Psoas muscle (tissue), 8 donors: Measurements from ENCODE around the gene NFRKB. TPM values are rescaled to one million over a fixed set of nuclear protein-coding genes. Genes with fewer than 3 reads are reported as not detected.

Experiments
- ATAC-seq, 4 donors: fragments of 200-7000 bp; cut with Tn5 transposase; one replicate each; pipeline ENCODE4 v1.9.1; 2020; ENCODE audit warnings: moderate library complexity in 3 of 4, mild to moderate bottlenecking in 2 of 4
- DNase-seq, 2 donors: peaks; one replicate each; pipeline ENCODE4 v3.0.0-alpha.2; 2020
- H3K27ac ChIP-seq: fragments of 200-600 bp; one replicate; pipeline ENCODE4 v1.8.0; 2022
- H3K27me3 ChIP-seq, 3 donors: fragments of 200-600 bp in 1 of 3; one replicate each; pipeline versions ENCODE4 v1.6.1 to v1.8.0; 2013 to 2022; ENCODE audit warnings: low read length in 2 of 3, mild to moderate bottlenecking in 2 of 3, moderate library complexity in 1 of 3; ENCODE audit not compliant: insufficient read depth in 3 of 3
- H3K36me3 ChIP-seq, 2 donors: fragments of 200-600 bp in 1 of 2; one replicate each; pipeline versions ENCODE4 v1.6.1 to v1.8.0; 2013 to 2022; ENCODE audit warnings: low read depth in 1 of 2, mild to moderate bottlenecking in 1 of 2, moderate library complexity in 1 of 2; ENCODE audit not compliant: insufficient read depth in 1 of 2
- H3K4me1 ChIP-seq: fragments of 200-600 bp; one replicate; pipeline ENCODE4 v1.8.0; 2022
- H3K4me3 ChIP-seq: fragments of 200-600 bp; one replicate; pipeline ENCODE4 v1.8.0; 2022; ENCODE audit warnings: mild to moderate bottlenecking
- H3K9me3 ChIP-seq: fragments of 200-600 bp; one replicate; pipeline ENCODE4 v1.8.0; 2022
- CTCF ChIP-seq: fragments of 200-600 bp; IDR thresholded peaks from one replicate; pipeline ENCODE4 v1.8.0; 2022; ENCODE audit warnings: antibody characterized with exemption
- WGBS, 3 donors: extraction: QIAGEN DNeasy Blood & Tissue Kit; methylation state at CpG; one replicate each; pipeline versions ENCODE4 v1.1.6 to v1.1.7; 2013; 5-methylcytosine and 5-hydroxymethylcytosine counted together
- intact Hi-C, 2 donors: fragments of 100-400 bp; cut with DNase I; formaldehyde crosslinking; loops; one replicate each; pipeline versions ENCODE4 v1.11.0 to v1.14.2; 2022
- polyA plus RNA-seq, 3 donors: library from polyadenylated mRNA; stranded (reverse); fragments of 200-250 nt; gene quantifications; one replicate each; pipeline ENCODE4 v1.2.3, GENCODE V29; 2013
- total RNA-seq, 4 donors: library from RNA; stranded (reverse); fragmentation: NEBNext Ultra II Directional in 2 of 4; extraction: Animal tissue kit (Norgen Biotek cat#: 25700) in 2 of 4; gene quantifications; one replicate each; pipeline versions ENCODE4 v1.2.1 to v1.2.4, GENCODE V29; 2021 to 2023
- donor health status: healthy with polysubstance abuse.
- donor health status: DM: no; HTN: no; CAD: no; lungs with moderate emphysema.
- donor health status: Bipolar disorder and iron deficiency.
- donor health status: healthy.
- donor health status: DM: yes; HTN: yes; CAD: no.
- donor health status: DM: no; HTN: no; CAD: no.
- donor health status: DM: no; HTN: no; CAD: no.
- donor health status: DM: yes; HTN: yes; CAD: no.

Gene NFRKB
- total and polyA plus RNA-seq, 7 donors = 7.4 to 18.3 (median 14.2) TPM

- no peaks in the 10 kb centered on the region for H3K27me3 ChIP-seq
- TF ChIP-seq CTCF = no peak
- no peak overlapping the region for H3K27ac ChIP-seq
- intact Hi-C loops = no loop called here
- WGBS, 3 donors = 75 to 89% (median 83%) methylated on average over 2 of the region's 2 CpGs
- ATAC-seq (no peak), DNase-seq (no peak)
- no peaks in the 10 kb centered on the region for H3K9me3 ChIP-seq
- H3K4me3 ChIP-seq = no peak overlapping the region
- peaks cover 3 to 89% of the 10 kb centered on the region in 2 donors for H3K36me3 ChIP-seq
- H3K4me1 ChIP-seq = no peaks in the 10 kb centered on the region
Observed at GRCh38 chr11:129917231-129917630, 21.9 kb upstream of the NFRKB start.

GRCh38 chr11:129911298-129911697 is 15.9 kb upstream of the NFRKB start:
- no peaks in the 10 kb centered on the region for H3K9me3 ChIP-seq
- ATAC-seq (no peak), DNase-seq (no peak)
- H3K36me3 ChIP-seq = peaks cover 2 to 98% of the 10 kb centered on the region in 2 donors
- H3K27ac ChIP-seq = no peak overlapping the region
- WGBS, 3 donors = 69 to 75% (median 73%) methylated on average over 3 of the region's 3 CpGs
- no peaks in the 10 kb centered on the region for H3K27me3 ChIP-seq
- no peaks in the 10 kb centered on the region for H3K4me1 ChIP-seq
- intact Hi-C loops = no loop called here
- no peak overlapping the region for H3K4me3 ChIP-seq
- TF ChIP-seq CTCF = no peak

GRCh38 chr11:129910360-129910759 is 15.0 kb upstream of the NFRKB start:
- Histone ChIP-seq H3K4me3 (no peak overlapping the region), H3K4me1 (no peaks in the 10 kb centered on the region), H3K9me3 (no peaks in the 10 kb centered on the region), H3K27ac (no peak overlapping the region), H3K36me3 (peaks cover 4 to 98% of the 10 kb centered on the region in 2 donors), H3K27me3 (no peaks in the 10 kb centered on the region)
- ATAC-seq (no peak), DNase-seq (no peak)
- intact Hi-C loops = no loop called here
- no peak for TF ChIP-seq CTCF
- WGBS, 3 donors = 88 to 92% (median 89%) methylated on average over 7 of the region's 7 CpGs

GRCh38 chr11:129905402-129905801 is 10.0 kb upstream of the NFRKB start:
- 90 to 96% (median 95%) methylated on average over 8 of the region's 8 CpGs for WGBS, 3 donors
- H3K4me3 ChIP-seq = no peak overlapping the region
- TF ChIP-seq CTCF = no peak
- no peaks in the 10 kb centered on the region for H3K27me3 ChIP-seq
- H3K9me3 ChIP-seq = no peaks in the 10 kb centered on the region
- H3K4me1 ChIP-seq = no peaks in the 10 kb centered on the region
- ATAC-seq = no peak
- DNase-seq = no peak
- peaks cover 7 to 91% of the 10 kb centered on the region in 2 donors for H3K36me3 ChIP-seq
- no peak overlapping the region for H3K27ac ChIP-seq
- intact Hi-C loops = no loop called here

- no peak for TF ChIP-seq CTCF
- Histone ChIP-seq H3K9me3 (no peaks in the 10 kb centered on the region), H3K27ac (peak overlapping the region; percentile 88), H3K27me3 (no peaks in the 10 kb centered on the region), H3K4me3 (peak overlapping the region; percentile 98), H3K4me1 (peaks cover 13% of the 10 kb centered on the region), H3K36me3 (peaks cover 3 to 40% of the 10 kb centered on the region in 2 donors)
- DNase-seq (no peak), ATAC-seq (no peak)
- intact Hi-C loops = no loop called here
- 62 to 68% (median 68%) methylated on average over 9 of the region's 9 CpGs for WGBS, 3 donors
Observed at GRCh38 chr11:129896062-129896461, 684 bp upstream of the NFRKB start.
